ENCODE measurements around the gene ARL8B. TPM values are rescaled to one million over a fixed set of nuclear protein-coding genes. Genes with fewer than 3 reads are reported as not detected.

ARL8B gene
- total RNA-seq, 1 experiment from 2014 or later = 43.8 TPM

DNA sequence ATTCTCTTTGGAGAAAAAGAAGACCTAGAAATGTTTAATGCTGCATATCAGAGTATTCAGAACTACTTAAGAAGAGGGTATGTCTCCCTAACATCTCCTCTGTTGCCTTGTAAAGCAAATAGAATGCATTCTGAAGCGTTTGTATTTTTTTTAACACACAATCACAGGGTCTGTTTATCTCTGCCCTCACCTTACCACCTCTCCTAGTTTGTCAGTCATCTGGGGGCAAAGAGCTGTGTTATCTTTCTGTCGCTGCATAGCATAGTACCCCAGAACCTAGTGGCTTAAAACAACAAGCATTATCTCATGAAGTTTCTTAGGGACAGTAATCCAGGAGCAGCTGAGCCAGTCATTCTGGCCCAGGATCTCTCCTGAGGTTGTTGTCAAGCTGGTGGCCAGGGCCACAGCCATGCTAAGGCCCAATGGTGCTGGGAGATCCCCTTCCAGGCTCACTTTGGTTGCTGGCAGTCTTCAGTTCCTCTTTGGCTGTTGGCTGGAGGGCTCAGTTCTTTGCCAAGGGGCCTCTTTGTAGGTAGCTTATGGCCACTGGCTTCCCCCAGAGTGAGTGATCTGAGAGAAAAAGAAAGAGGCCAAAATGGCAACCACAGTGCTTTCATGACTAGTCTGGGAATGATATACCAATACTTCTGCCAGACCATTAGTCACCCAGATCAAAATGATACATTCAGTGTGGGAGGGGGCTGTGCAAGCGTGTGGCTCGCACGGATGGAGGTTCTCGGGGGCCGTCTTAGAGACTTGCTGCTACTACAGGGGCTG lies 83.3 kb downstream of the ARL8B start:
- Histone ChIP-seq H2AFZ (ENCODE audit: low read length) (no peak overlapping the region), H3K79me2 (ENCODE audit: low read length) (no peaks in the 10 kb centered on the region), H3K27me3 (ENCODE audit: low read length) (no peaks in the 10 kb centered on the region), H3F3A (ENCODE audit: low read length, unreplicated experiment) (no peaks in the 10 kb centered on the region), H3K4me2 (ENCODE audit: low read length) (no peak overlapping the region), H3K9me3 (ENCODE audit: low read length) (no peaks in the 10 kb centered on the region), H3K36me3 (ENCODE audit: low read depth, low read length) (peaks cover 63% of the 10 kb centered on the region), H3K4me3 (ENCODE audit: low read length) (no peak overlapping the region), H3K4me1 (ENCODE audit: insufficient read depth, low read length) (no peaks in the 10 kb centered on the region), H3K9me2 (replicated peaks; ENCODE audit: low read length) (no peaks in the 10 kb centered on the region), H3K27ac (ENCODE audit: low read length) (no peak overlapping the region), H4K20me1 (ENCODE audit: low read length) (no peaks in the 10 kb centered on the region), H3K9ac (ENCODE audit: low read length) (no peak overlapping the region)
- CTCF ChIA-PET = no interaction called here
- intact Hi-C loops (cut with micrococcal nuclease) = no loop called here
- ATAC-seq = no peak
- no peak for DNase-seq
- TF ChIP-seq, protein P1, sequence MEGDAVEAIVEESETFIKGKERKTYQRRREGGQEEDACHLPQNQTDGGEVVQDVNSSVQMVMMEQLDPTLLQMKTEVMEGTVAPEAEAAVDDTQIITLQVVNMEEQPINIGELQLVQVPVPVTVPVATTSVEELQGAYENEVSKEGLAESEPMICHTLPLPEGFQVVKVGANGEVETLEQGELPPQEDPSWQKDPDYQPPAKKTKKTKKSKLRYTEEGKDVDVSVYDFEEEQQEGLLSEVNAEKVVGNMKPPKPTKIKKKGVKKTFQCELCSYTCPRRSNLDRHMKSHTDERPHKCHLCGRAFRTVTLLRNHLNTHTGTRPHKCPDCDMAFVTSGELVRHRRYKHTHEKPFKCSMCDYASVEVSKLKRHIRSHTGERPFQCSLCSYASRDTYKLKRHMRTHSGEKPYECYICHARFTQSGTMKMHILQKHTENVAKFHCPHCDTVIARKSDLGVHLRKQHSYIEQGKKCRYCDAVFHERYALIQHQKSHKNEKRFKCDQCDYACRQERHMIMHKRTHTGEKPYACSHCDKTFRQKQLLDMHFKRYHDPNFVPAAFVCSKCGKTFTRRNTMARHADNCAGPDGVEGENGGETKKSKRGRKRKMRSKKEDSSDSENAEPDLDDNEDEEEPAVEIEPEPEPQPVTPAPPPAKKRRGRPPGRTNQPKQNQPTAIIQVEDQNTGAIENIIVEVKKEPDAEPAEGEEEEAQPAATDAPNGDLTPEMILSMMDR (conservative IDR thresholded peaks at IDR 0.05; ENCODE audit: low read depth, low read length) = no peak
- no peak for TF ChIP-seq EZH2 (IDR thresholded peaks at IDR 0.05; ENCODE audit: low read length, unreplicated experiment)
- no peak for TF ChIP-seq EZH2phosphoT487 (IDR thresholded peaks at IDR 0.05; ENCODE audit: borderline replicate concordance, low read length)
- POLR2A ChIA-PET (ENCODE audit: unreplicated experiment) = no interaction called here
- no TSS peak for BruUV-seq (replicated peaks)

DNA sequence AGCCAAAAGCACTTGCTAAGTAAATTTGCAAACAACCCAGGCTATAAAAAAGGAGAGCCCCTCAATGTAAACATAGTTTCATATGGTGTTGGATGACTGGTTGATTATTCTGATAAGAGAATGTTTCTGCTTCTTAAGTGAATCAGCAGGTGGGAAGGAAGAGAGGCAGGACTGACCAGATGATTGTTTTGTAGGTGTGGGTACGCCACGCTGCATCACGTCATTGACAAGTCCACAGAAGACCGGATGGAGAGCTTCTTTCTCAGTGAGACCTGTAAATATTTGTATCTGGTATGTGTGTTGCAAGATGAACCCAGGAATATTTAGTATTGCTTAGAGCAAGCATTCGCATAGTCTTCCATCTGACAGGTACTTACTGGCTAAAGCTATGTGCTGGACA lies 88.8 kb downstream of the ARL8B start:
- peak; percentile 25 for ATAC-seq
- no peaks in the 10 kb centered on the region for H4K20me1 ChIP-seq (ENCODE audit: low read length)
- H3K36me3 ChIP-seq (ENCODE audit: low read depth, low read length) = peaks cover 66% of the 10 kb centered on the region
- H3F3A ChIP-seq (ENCODE audit: low read length, unreplicated experiment) = no peaks in the 10 kb centered on the region
- peak; percentile 28 for DNase-seq
- H3K4me3 ChIP-seq (ENCODE audit: low read length) = no peak overlapping the region
- TF ChIP-seq, protein P1 (conservative IDR thresholded peaks at IDR 0.05; ENCODE audit: low read depth, low read length) = no peak
- no peak for TF ChIP-seq EZH2 (IDR thresholded peaks at IDR 0.05; ENCODE audit: low read length, unreplicated experiment)
- TF ChIP-seq EZH2phosphoT487 (IDR thresholded peaks at IDR 0.05; ENCODE audit: borderline replicate concordance, low read length) = no peak
- H3K27me3 ChIP-seq (ENCODE audit: low read length) = no peaks in the 10 kb centered on the region
- intact Hi-C loops (cut with micrococcal nuclease) = no loop called here
- H3K9ac ChIP-seq (ENCODE audit: low read length) = no peak overlapping the region
- H3K79me2 ChIP-seq (ENCODE audit: low read length) = no peaks in the 10 kb centered on the region
- no peak overlapping the region for H3K27ac ChIP-seq (ENCODE audit: low read length)
- CTCF ChIA-PET = no interaction called here
- no peaks in the 10 kb centered on the region for H3K9me3 ChIP-seq (ENCODE audit: low read length)
- H2AFZ ChIP-seq (ENCODE audit: low read length) = no peak overlapping the region
- peaks cover 9% of the 10 kb centered on the region; the same call in 1 of the 2 replicates for H3K4me1 ChIP-seq (ENCODE audit: insufficient read depth, low read length)
- BruUV-seq (replicated peaks) = no TSS peak
- POLR2A ChIA-PET (ENCODE audit: unreplicated experiment) = no interaction called here
- no peak overlapping the region for H3K4me2 ChIP-seq (ENCODE audit: low read length)
- no peaks in the 10 kb centered on the region for H3K9me2 ChIP-seq (replicated peaks; ENCODE audit: low read length)

Measured in PC-3 (cell line).